Forelimb muscle (tissue), 1 donor: ENCODE measurements around the gene VAMP2. TPM values are rescaled to one million over a fixed set of nuclear protein-coding genes. Genes with fewer than 3 reads are reported as not detected.
A peak's percentile ranks its signal among the peaks of the same experiment; 100 is the strongest.

Experiments
- DNase-seq: peaks from one replicate; pipeline ENCODE4 v3.0.0-alpha.2; 2013; ENCODE audit warnings: low read depth
- polyA plus RNA-seq: library from polyadenylated mRNA; unstranded; fragments of 120-200 nt; gene quantifications from one replicate; pipeline ENCODE4 v1.2.1, GENCODE V29; 2013; ENCODE audit not compliant: insufficient read length

VAMP2 gene
- polyA plus RNA-seq, 1 donor, result 61.9 TPM

DNA sequence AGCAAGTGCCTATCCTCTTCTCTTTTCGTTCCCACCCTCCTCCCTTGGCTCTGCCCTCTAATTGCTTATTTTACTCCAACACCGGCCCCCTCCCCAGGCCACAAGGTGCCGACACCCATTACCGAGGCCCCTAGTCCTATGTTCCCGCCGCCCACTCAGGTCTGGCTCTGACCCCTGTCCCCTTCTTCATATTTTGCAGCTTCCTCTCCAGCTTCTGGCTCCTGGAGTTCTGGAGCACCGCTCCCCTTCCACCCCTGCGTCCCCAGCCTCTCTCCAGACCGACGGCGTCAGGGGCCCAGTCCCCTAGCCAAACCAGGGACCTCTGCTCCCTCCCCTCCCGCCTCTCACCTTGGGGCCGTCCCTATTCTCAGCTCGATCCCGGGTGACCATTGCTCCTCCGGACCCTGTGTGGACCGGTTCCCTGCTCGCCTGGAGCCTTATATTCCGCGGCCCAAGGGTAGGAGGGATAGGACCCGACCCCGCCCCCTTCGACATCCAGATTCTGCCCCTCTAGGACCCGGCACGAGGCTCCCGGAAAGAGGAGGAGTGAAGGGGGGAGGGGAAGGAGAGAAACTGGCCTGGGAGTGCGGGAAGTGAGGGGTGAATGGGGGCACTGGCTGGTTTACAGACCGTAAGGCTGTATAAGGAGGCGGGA, 38.9 kb downstream of the VAMP2 start, which contains the start of gene HES7:
Gene HES7 (minus strand): TSS at position 412 of the 655 bp plus-strand sequence. CDS start 22 bp downstream, at position 390.
- no peak for DNase-seq

- DNase-seq, result no peak
Observed at GRCh38 chr17:8122924-8123694, 39.6 kb downstream of the VAMP2 start.

DNA sequence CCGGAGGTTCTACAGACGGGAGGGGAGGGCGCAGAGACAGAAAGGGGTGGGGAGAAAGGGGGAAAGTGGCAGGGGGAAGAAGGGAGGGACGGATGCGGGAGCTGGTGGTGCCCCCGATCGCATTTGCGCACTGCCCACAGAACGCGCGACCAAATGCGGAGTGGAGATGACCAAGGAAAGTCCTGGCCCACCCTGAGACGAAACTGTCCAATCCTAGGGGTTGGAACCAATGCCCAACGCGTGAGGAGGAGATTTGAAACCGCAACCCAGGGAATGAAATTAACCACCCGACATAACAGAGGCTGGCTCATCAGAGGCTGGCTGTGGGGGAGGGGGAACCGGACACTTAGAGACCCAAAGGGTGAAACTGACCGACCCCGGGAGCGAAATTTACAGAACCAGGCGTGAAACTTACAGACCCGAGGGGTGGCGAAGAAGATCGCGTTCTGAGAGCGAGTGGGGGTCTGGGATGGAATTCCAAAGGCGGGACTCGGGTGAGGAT, 40.3 kb downstream of the VAMP2 start:
- DNase-seq, result no peak

- no peak for DNase-seq
Observed at GRCh38 chr17:8121681-8122421, 40.9 kb downstream of the VAMP2 start.

DNA sequence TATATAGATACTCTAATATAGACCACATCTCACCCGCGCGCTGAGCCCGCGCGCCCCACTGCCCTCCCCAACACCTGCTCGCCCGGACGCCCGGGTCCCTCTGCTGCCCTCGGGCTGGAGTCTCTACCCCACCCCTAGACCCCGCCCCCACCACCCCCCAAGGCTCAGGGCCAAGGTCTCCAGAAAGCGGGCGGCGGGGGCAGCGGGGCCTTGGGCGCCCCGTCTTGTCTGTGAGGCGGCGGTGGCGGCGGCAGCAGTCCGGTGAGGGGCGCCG, 41.4 kb downstream of the VAMP2 start:
- DNase-seq, result no peak

- DNase-seq, result no peak
Observed at GRCh38 chr17:8120520-8121406, 42.0 kb downstream of the VAMP2 start.

GRCh38 chr17:8119581-8120519, 42.9 kb downstream of the VAMP2 start:
- DNase-seq, result peak; percentile 96

DNA sequence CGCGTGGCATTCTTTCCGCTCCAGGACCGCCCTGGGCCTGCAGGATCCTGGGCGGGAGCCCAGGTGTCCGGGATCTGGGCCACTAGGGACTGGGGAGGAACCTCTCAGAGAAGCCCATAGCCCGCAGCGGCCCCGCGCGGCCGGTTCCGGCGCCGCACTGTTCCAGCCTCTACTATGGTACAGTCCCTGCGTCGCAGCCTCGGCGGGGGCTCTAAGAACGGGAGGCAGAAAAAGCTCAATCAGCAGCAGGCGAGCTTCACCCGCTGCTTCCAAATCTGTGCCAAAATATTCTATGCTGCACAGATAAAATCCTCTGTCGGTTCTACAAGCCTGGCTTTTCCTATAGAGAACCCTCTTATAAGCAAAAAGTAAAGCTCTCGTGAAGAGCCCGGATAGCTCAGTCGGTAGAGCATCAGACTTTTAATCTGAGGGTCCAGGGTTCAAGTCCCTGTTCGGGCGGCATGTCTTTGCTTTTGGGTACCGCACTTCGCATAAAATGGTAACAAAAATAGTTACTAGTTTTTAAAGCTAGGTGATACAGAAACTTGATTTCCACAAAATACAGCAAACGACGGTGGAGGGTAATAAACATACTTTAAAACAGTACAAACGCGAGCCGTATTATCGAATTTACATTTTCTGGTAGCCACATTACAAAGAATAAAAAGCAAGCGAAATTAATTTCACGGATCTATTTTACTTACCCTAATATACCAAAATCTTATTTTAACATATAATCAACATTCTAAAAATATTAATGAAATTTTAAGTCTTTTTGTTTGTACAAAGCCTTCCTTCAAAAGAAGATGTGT, 43.8 kb downstream of the VAMP2 start:
- DNase-seq, result no peak

GRCh38 chr17:8117980-8118768, 44.6 kb downstream of the VAMP2 start, which contains the start of gene ALOXE3:
TSS of gene ALOXE3 (minus strand) at chr17:8118514. CDS start at chr17:8117990, 524 bp downstream.
- DNase-seq, result no peak

DNA sequence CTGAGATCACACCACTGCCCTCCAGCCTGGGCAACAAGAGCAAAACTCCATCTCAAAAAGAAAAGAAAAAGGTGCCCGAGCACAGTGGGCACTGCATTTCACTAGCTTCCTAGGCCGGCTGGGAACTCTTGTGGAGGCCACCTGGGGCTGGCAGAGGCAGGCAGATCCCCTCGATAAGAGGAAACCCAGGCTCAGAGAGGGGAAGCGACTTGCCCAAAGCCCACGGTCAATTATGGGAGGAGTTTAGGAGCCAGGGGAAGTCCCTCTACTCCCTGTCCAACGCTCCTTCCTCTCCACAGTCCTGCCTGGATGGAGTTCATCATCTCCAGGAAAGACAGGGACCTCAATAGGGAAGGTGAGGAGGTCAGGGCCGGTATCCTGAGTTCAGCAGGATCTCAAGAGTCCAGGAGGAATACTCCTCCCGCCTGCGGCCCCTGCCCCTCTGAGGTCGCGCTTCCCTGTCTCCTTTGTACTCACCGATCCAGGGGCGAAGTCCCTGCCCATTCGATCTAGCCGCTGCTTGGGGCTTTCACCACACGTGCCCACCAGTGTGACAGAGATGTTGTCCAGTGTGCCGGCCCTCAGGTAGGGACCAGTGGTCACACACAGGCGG, 45.3 kb downstream of the VAMP2 start:
- no peak for DNase-seq

DNA sequence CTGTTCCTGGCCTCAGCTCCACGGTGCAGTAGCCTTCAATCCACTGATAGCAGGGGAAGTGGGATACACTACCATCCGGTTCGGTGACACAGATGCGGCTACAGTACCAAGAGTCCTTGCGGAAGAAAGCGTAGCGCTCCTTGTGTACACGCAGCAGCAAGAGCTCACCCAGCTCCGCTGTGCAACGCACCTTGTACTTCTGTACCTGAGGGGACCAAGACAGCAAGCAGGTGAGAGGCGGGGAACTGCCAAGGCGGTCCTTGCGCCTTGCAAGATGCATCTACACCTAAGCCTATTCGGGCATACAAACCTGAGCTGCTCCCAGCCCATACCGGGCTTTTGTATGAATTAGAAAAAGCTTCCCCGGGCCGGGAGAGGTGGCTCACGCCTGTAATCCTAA, 46.0 kb downstream of the VAMP2 start:
- DNase-seq, result no peak

- no peak for DNase-seq
Observed at GRCh38 chr17:8110907-8111306, 51.8 kb downstream of the VAMP2 start.

DNA sequence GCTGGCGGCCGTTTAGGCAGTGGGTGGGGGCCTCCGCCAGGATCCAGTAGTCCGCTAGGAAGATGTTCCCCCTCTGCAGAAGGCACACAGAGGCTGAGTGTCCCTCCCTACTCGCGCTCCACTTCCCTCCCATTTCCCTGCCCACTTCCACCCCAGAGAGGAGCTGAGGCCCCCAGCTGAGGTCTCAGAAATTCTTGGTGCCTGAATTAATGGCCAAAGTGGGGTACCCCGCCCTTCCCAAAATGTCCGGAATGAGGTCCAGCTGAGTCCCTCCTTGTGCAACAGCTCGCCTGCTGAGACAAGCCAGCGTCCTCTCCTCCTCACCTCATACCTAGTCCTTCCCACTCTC, 52.3 kb downstream of the VAMP2 start:
- DNase-seq, result no peak

GRCh38 chr17:8109661-8110455, 52.9 kb downstream of the VAMP2 start:
- DNase-seq, result no peak
